Activated gamma-delta T cell (primary cell): Measurements from ENCODE around the gene CEP85.
"Not testable (repeated sequence)": the region's sequence is repeated elsewhere in the genome, so short reads cannot be mapped to it uniquely, and the experiment has no call there.

Experiments
- DNase-seq: peaks from one replicate; lab custom pipeline; 2025; lab: John Stamatoyannopoulos, UW

CEP85 gene

GRCh38 chr1:26290122-26290881, 56.3 kb downstream of the CEP85 start:
- DNase-seq, result no peak

GRCh38 chr1:26290882-26291261, 56.9 kb downstream of the CEP85 start:
- DNase-seq, result no peak

GRCh38 chr1:26291433-26291832, 57.4 kb downstream of the CEP85 start:
- no peak for DNase-seq

GRCh38 chr1:26291939-26292338, 57.9 kb downstream of the CEP85 start:
- no peak for DNase-seq

- DNase-seq, result not testable (repeated sequence)
Observed at GRCh38 chr1:26292735-26293134, 58.7 kb downstream of the CEP85 start.

GRCh38 chr1:26293911-26294463, 60.0 kb downstream of the CEP85 start:
- no peak for DNase-seq

GRCh38 chr1:26295194-26296138, 61.5 kb downstream of the CEP85 start:
- DNase-seq, result no peak

- no peak for DNase-seq
Observed at GRCh38 chr1:26296340-26297056, 62.5 kb downstream of the CEP85 start.

GRCh38 chr1:26297057-26297790, 63.2 kb downstream of the CEP85 start:
- DNase-seq, result no peak

GRCh38 chr1:26297791-26298124, 63.8 kb downstream of the CEP85 start:
- no peak for DNase-seq

GRCh38 chr1:26300578-26301275, 66.7 kb downstream of the CEP85 start:
- no peak for DNase-seq

- no peak for DNase-seq
Observed at GRCh38 chr1:26302733-26303405, 68.9 kb downstream of the CEP85 start.

- no peak for DNase-seq
Observed at GRCh38 chr1:26305667-26306289, 71.8 kb downstream of the CEP85 start.

- DNase-seq, result peak; percentile 64
Observed at GRCh38 chr1:26306290-26307229, 72.6 kb downstream of the CEP85 start, which contains the start of gene UBXN11. UBXN11 (minus strand) TSS chr1:26306636; CDS start chr1:26302883, 3,753 bp downstream.

GRCh38 chr1:26307363-26307781, 73.4 kb downstream of the CEP85 start:
- DNase-seq, result no peak

GRCh38 chr1:26307966-26308899, 74.2 kb downstream of the CEP85 start:
- DNase-seq, result not testable (repeated sequence)

- DNase-seq, result no peak
Observed at GRCh38 chr1:26314501-26314900, 80.5 kb downstream of the CEP85 start.
